ENCODE measurements around the gene NAV1. TPM values are rescaled to one million over a fixed set of nuclear protein-coding genes. Genes with fewer than 3 reads are reported as not detected.
A peak's percentile ranks its signal among the peaks of the same experiment; 100 is the strongest.

NAV1 gene
- total and polyA plus RNA-seq, 2 experiments from 2014 or later, result 22.7 to 37.4 TPM

DNA sequence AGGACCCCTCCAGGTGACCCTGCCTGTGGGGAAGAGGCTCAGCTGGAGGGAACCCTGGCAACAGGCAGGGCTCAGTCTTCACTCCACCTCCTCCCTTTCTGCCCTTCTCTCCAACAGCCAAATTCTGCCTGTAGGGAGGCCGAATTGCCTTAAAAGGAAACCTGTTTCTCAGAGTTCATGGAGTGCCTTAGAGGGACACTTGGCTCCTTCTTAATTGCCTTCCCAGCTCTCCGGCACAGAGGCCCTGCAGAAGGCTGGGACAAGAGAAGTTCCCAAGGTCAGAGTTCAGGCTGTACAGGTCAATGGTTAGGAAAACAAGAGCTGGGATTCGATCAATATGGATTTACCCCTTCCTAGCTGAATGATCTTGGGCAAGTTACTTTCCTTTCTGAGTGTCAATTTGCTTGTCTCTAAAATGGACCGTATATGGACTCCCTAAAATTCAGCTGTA, 38.2 kb upstream of the NAV1 start:
- H3K27ac ChIP-seq (ENCODE audit: low read depth), result no peak overlapping the region
- no peaks in the 10 kb centered on the region for H3K9me3 Mint-ChIP-seq
- peak overlapping the region; percentile 40 for H2AFZ ChIP-seq
- H3K9me2 ChIP-seq (ENCODE audit: insufficient read depth), result no peaks in the 10 kb centered on the region
- H4K20me1 ChIP-seq (replicated peaks; ENCODE audit: insufficient read depth), result no peaks in the 10 kb centered on the region
- no peaks in the 10 kb centered on the region for H3K36me3 ChIP-seq (ENCODE audit: insufficient read depth)
- H3K4me2 ChIP-seq, result no peak overlapping the region
- peaks cover 3% of the 10 kb centered on the region; the same call in 1 of the 2 replicates for H3K79me2 ChIP-seq (replicated peaks; ENCODE audit: insufficient read depth)
- H3K4me3 Mint-ChIP-seq, result no peak overlapping the region
- H3K4me1 ChIP-seq (ENCODE audit: insufficient read depth), result peaks cover 31% of the 10 kb centered on the region
- peaks cover 4% of the 10 kb centered on the region for H3K27me3 ChIP-seq (ENCODE audit: insufficient read depth)
- no peaks in the 10 kb centered on the region for H3K36me3 Mint-ChIP-seq (ENCODE audit: low read depth)
- H3F3A ChIP-seq (replicated peaks; ENCODE audit: low read depth), result peaks cover 9% of the 10 kb centered on the region; the same call in 1 of the 2 replicates
- peak; percentile 42 for DNase-seq (ENCODE audit: low spot score)
- H3K27ac Mint-ChIP-seq, result peak overlapping the region; percentile 64
- H3K4me3 ChIP-seq, result no peak overlapping the region
- ATAC-seq, result peak; percentile 37
- peaks cover 48% of the 10 kb centered on the region for H3K4me1 Mint-ChIP-seq
- TF ChIP-seq CTCF (conservative IDR thresholded peaks at IDR 0.05; ENCODE audit: low read depth in 2 of 2), result no peak
- TF ChIP-seq EZH2 (IDR thresholded peaks at IDR 0.05; ENCODE audit: low read depth, unreplicated experiment), result no peak
- no peak for TF ChIP-seq NANOG (IDR thresholded peaks at IDR 0.05; ENCODE audit: borderline replicate concordance)
- TF ChIP-seq CREB1 (CRISPR knock-in tag; IDR thresholded peaks at IDR 0.05; ENCODE audit: low read depth), result no peak
- no peak for TF ChIP-seq EZH2phosphoT487 (IDR thresholded peaks at IDR 0.05; ENCODE audit: unreplicated experiment)
- no peak for TF ChIP-seq STAT1 (IDR thresholded peaks at IDR 0.05; ENCODE audit: unreplicated experiment)
- TF ChIP-seq, protein P1, sequence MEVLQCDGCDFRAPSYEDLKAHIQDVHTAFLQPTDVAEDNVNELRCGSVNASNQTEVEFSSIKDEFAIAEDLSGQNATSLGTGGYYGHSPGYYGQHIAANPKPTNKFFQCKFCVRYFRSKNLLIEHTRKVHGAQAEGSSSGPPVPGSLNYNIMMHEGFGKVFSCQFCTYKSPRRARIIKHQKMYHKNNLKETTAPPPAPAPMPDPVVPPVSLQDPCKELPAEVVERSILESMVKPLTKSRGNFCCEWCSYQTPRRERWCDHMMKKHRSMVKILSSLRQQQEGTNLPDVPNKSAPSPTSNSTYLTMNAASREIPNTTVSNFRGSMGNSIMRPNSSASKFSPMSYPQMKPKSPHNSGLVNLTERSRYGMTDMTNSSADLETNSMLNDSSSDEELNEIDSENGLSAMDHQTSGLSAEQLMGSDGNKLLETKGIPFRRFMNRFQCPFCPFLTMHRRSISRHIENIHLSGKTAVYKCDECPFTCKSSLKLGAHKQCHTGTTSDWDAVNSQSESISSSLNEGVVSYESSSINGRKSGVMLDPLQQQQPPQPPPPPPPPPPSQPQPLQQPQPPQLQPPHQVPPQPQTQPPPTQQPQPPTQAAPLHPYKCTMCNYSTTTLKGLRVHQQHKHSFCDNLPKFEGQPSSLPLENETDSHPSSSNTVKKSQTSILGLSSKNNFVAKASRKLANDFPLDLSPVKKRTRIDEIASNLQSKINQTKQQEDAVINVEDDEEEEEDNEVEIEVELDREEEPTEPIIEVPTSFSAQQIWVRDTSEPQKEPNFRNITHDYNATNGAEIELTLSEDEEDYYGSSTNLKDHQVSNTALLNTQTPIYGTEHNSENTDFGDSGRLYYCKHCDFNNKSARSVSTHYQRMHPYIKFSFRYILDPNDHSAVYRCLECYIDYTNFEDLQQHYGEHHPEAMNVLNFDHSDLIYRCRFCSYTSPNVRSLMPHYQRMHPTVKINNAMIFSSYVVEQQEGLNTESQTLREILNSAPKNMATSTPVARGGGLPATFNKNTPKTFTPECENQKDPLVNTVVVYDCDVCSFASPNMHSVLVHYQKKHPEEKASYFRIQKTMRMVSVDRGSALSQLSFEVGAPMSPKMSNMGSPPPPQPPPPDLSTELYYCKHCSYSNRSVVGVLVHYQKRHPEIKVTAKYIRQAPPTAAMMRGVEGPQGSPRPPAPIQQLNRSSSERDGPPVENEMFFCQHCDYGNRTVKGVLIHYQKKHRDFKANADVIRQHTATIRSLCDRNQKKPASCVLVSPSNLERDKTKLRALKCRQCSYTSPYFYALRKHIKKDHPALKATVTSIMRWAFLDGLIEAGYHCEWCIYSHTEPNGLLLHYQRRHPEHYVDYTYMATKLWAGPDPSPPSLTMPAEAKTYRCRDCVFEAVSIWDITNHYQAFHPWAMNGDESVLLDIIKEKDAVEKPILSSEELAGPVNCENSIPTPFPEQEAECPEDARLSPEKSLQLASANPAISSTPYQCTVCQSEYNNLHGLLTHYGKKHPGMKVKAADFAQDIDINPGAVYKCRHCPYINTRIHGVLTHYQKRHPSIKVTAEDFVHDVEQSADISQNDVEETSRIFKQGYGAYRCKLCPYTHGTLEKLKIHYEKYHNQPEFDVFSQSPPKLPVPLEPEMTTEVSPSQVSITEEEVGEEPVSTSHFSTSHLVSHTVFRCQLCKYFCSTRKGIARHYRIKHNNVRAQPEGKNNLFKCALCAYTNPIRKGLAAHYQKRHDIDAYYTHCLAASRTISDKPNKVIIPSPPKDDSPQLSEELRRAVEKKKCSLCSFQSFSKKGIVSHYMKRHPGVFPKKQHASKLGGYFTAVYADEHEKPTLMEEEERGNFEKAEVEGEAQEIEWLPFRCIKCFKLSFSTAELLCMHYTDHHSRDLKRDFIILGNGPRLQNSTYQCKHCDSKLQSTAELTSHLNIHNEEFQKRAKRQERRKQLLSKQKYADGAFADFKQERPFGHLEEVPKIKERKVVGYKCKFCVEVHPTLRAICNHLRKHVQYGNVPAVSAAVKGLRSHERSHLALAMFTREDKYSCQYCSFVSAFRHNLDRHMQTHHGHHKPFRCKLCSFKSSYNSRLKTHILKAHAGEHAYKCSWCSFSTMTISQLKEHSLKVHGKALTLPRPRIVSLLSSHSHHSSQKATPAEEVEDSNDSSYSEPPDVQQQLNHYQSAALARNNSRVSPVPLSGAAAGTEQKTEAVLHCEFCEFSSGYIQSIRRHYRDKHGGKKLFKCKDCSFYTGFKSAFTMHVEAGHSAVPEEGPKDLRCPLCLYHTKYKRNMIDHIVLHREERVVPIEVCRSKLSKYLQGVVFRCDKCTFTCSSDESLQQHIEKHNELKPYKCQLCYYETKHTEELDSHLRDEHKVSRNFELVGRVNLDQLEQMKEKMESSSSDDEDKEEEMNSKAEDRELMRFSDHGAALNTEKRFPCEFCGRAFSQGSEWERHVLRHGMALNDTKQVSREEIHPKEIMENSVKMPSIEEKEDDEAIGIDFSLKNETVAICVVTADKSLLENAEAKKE (CRISPR knock-in tag; IDR thresholded peaks at IDR 0.05), result no peak
- peaks cover 11% of the 10 kb centered on the region for H3K27me3 Mint-ChIP-seq (ENCODE audit: insufficient read depth, low read depth, poor library complexity)
